ENCODE data around the gene PTPN3. TPM values are rescaled to one million over a fixed set of nuclear protein-coding genes. Genes with fewer than 3 reads are reported as not detected.
"Not testable (repeated sequence)": the region's sequence is repeated elsewhere in the genome, so short reads cannot be mapped to it uniquely, and the experiment has no call there.

Gene PTPN3, protein sequence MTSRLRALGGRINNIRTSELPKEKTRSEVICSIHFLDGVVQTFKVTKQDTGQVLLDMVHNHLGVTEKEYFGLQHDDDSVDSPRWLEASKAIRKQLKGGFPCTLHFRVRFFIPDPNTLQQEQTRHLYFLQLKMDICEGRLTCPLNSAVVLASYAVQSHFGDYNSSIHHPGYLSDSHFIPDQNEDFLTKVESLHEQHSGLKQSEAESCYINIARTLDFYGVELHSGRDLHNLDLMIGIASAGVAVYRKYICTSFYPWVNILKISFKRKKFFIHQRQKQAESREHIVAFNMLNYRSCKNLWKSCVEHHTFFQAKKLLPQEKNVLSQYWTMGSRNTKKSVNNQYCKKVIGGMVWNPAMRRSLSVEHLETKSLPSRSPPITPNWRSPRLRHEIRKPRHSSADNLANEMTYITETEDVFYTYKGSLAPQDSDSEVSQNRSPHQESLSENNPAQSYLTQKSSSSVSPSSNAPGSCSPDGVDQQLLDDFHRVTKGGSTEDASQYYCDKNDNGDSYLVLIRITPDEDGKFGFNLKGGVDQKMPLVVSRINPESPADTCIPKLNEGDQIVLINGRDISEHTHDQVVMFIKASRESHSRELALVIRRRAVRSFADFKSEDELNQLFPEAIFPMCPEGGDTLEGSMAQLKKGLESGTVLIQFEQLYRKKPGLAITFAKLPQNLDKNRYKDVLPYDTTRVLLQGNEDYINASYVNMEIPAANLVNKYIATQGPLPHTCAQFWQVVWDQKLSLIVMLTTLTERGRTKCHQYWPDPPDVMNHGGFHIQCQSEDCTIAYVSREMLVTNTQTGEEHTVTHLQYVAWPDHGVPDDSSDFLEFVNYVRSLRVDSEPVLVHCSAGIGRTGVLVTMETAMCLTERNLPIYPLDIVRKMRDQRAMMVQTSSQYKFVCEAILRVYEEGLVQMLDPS
- total RNA-seq = 10 to 100 TPM; 11.0 to 16.3 TPM

GRCh38 chr9:109498195-109499092 is at the start of gene PTPN3:
Gene PTPN3, minus strand, starts transcription at chr9:109498307. Its CDS starts 34,873 bp downstream, at chr9:109463434.
- Histone ChIP-seq H3K27me3 (replicated peaks; ENCODE audit: insufficient read depth) (no peaks in the 10 kb centered on the region), H3K4me3 (peak within 1 kb of the TSS; percentile 48 to 57), H3K36me3 (no peaks in the 10 kb centered on the region), H3K4me1 (replicated peaks) (no peaks in the 10 kb centered on the region), H3K27ac (peak within 1 kb of the TSS in 1 of 2 donors; percentile 45), H3K9me3 (no peaks in the 10 kb centered on the region)
- WGBS = 28% methylated on average over 28 of the region's 78 CpGs
- no peak for DNase-seq (ENCODE audit: low spot score)
- intact Hi-C loops (cut with DNase I) = no loop called here
- no peak for TF ChIP-seq POLR2AphosphoS5 (IDR thresholded peaks at IDR 0.05)
- TF ChIP-seq, protein P1, sequence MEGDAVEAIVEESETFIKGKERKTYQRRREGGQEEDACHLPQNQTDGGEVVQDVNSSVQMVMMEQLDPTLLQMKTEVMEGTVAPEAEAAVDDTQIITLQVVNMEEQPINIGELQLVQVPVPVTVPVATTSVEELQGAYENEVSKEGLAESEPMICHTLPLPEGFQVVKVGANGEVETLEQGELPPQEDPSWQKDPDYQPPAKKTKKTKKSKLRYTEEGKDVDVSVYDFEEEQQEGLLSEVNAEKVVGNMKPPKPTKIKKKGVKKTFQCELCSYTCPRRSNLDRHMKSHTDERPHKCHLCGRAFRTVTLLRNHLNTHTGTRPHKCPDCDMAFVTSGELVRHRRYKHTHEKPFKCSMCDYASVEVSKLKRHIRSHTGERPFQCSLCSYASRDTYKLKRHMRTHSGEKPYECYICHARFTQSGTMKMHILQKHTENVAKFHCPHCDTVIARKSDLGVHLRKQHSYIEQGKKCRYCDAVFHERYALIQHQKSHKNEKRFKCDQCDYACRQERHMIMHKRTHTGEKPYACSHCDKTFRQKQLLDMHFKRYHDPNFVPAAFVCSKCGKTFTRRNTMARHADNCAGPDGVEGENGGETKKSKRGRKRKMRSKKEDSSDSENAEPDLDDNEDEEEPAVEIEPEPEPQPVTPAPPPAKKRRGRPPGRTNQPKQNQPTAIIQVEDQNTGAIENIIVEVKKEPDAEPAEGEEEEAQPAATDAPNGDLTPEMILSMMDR (IDR thresholded peaks at IDR 0.05) = no peak
- TF ChIP-seq POLR2A (IDR thresholded peaks at IDR 0.05) = peak; percentile 16

DNA sequence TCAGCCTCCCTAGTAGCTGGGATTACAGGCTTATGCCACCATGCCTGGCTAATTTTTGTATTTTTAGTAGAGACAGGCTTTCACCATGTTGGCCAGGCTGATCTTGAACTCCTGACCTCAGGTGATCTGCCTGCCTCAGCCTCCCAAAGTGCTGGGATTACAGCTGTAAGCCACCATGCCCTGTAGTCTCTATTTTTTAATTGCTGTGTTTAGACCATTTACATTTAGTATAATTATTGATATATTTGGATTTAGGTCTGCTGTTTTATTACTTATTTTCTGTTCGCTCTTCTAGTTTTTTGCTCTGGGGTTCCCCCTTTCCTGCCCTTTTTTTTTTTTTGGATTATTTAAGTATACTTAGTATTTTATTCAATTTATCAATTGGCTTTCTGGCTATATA is 46.8 kb upstream of the PTPN3 start:
- H3K36me3 ChIP-seq; H3K27me3 ChIP-seq (replicated peaks; ENCODE audit: insufficient read depth); H3K27ac ChIP-seq; H3K9me3 ChIP-seq; H3K4me1 ChIP-seq (replicated peaks); H3K4me3 ChIP-seq; intact Hi-C loops (cut with DNase I); DNase-seq (ENCODE audit: low spot score): not testable (repeated sequence)
- WGBS = 93% methylated on average over 1 of the region's 1 CpG

- no peaks in the 10 kb centered on the region for H3K9me3 ChIP-seq
- no peak overlapping the region for H3K27ac ChIP-seq
- TF ChIP-seq POLR2AphosphoS5 (IDR thresholded peaks at IDR 0.05) = no peak
- TF ChIP-seq POLR2A (IDR thresholded peaks at IDR 0.05) = no peak
- TF ChIP-seq, protein P1 (IDR thresholded peaks at IDR 0.05) = no peak
- H3K27me3 ChIP-seq (replicated peaks; ENCODE audit: insufficient read depth) = no peaks in the 10 kb centered on the region
- 66% methylated on average over 4 of the region's 4 CpGs for WGBS
- no peaks in the 10 kb centered on the region for H3K4me1 ChIP-seq (replicated peaks)
- intact Hi-C loops (cut with DNase I) = no loop called here
- H3K36me3 ChIP-seq = no peaks in the 10 kb centered on the region
- H3K4me3 ChIP-seq = no peak overlapping the region
- no peak for DNase-seq (ENCODE audit: low spot score)
Measured at GRCh38 chr9:109542922-109543321, 44.8 kb upstream of the PTPN3 start.

- TF ChIP-seq POLR2A (IDR thresholded peaks at IDR 0.05) (no peak), POLR2AphosphoS5 (IDR thresholded peaks at IDR 0.05) (peak; percentile 57)
- TF ChIP-seq, protein P1 (IDR thresholded peaks at IDR 0.05) = no peak
- H3K4me3 ChIP-seq = no peak overlapping the region
- no peaks in the 10 kb centered on the region for H3K9me3 ChIP-seq
- DNase-seq (ENCODE audit: low spot score) = peak; percentile 33
- no peaks in the 10 kb centered on the region for H3K27me3 ChIP-seq (replicated peaks; ENCODE audit: insufficient read depth)
- no peaks in the 10 kb centered on the region for H3K36me3 ChIP-seq
- intact Hi-C loops (cut with DNase I) = no loop called here
- 28% methylated on average over 5 of the region's 5 CpGs for WGBS
- H3K27ac ChIP-seq = peak overlapping the region in 1 of 2 donors; percentile 30
- H3K4me1 ChIP-seq (replicated peaks) = no peaks in the 10 kb centered on the region
Measured at GRCh38 chr9:109538346-109538745, 40.2 kb upstream of the PTPN3 start.
